Spleen (tissue), 11 donors: ENCODE data around the gene SMG6. TPM values are rescaled to one million over a fixed set of nuclear protein-coding genes. Genes with fewer than 3 reads are reported as not detected.

Experiments
- DNase-seq: peaks from one replicate; pipeline ENCODE4 v3.0.0-alpha.2; 2020
- H3K27ac ChIP-seq, 8 donors: fragments of 200-600 bp; sonication (generic) in 7 of 8; 1 replicate in 4 of 8; 2 replicates in 4 of 8; pipeline versions ENCODE4 v1.5.0 to v1.8.0; 2016 to 2021; ENCODE audit warnings: inconsistent platforms in 4 of 8, mild to moderate bottlenecking in 4 of 8, moderate library complexity in 1 of 8
- H3K27me3 ChIP-seq, 7 donors: fragments of 200-600 bp; sonication (generic) in 6 of 7; replicated peaks in 1 of 7; 1 replicate in 4 of 7; 2 replicates in 3 of 7; pipeline versions ENCODE4 v1.5.0 to v1.8.0; 2016 to 2021; ENCODE audit warnings: inconsistent platforms in 3 of 7, mild to moderate bottlenecking in 1 of 7
- H3K36me3 ChIP-seq, 6 donors: fragments of 200-600 bp; sonication (generic) in 5 of 6; 1 replicate in 4 of 6; 2 replicates in 2 of 6; pipeline versions ENCODE4 v1.5.0 to v1.8.0; 2016 to 2021; ENCODE audit warnings: inconsistent platforms in 2 of 6
- H3K4me1 ChIP-seq, 6 donors: fragments of 200-600 bp; sonication (generic) in 5 of 6; 1 replicate in 3 of 6; 2 replicates in 3 of 6; pipeline versions ENCODE4 v1.5.0 to v1.8.0; 2016 to 2021; ENCODE audit warnings: inconsistent platforms in 3 of 6
- H3K4me3 ChIP-seq, 8 donors: fragments of 200-600 bp; sonication (generic) in 7 of 8; 1 replicate in 4 of 8; 2 replicates in 4 of 8; pipeline versions ENCODE4 v1.5.0 to v1.8.0; 2016 to 2021; ENCODE audit warnings: inconsistent platforms in 4 of 8, mild to moderate bottlenecking in 4 of 8, moderate library complexity in 2 of 8
- H3K9me3 ChIP-seq, 8 donors: fragments of 200-600 bp; sonication (generic) in 7 of 8; 1 replicate in 4 of 8; 2 replicates in 4 of 8; pipeline versions ENCODE4 v1.5.0 to v1.8.0; 2016 to 2021; ENCODE audit warnings: inconsistent platforms in 4 of 8
- CTCF ChIP-seq, 11 experiments: fragments of 200-600 bp in 7 of 11; fragments of 450-650 bp in 4 of 11; sonication (generic) in 4 of 11; IDR thresholded peaks in 8 of 11; conservative IDR thresholded peaks in 3 of 11; 1 replicate in 7 of 11; 2 replicates in 4 of 11; pipeline versions ENCODE4 v1.4.0 to v1.8.0; 2016 to 2021; ENCODE audit warnings: antibody characterized with exemption in 11 of 11, inconsistent platforms in 4 of 11, mild to moderate bottlenecking in 1 of 11
- POLR2A ChIP-seq, 3 donors: fragments of 450-650 bp; IDR thresholded peaks; one replicate each; pipeline ENCODE4 v1.5.1; 2017; ENCODE audit warnings: antibody characterized with exemption in 3 of 3, mild to moderate bottlenecking in 1 of 3
- POLR2AphosphoS5 ChIP-seq, 3 donors: sonication (generic); formaldehyde crosslinking; IDR thresholded peaks; one replicate each; pipeline ENCODE4 v1.5.1; 2017; ENCODE audit warnings: antibody characterized with exemption in 3 of 3
- WGBS, 5 donors: extraction: QIAGEN DNeasy Blood & Tissue Kit in 3 of 5; methylation state at CpG; one replicate each; pipeline versions ENCODE4 v1.1.5 to v1.1.7; 2013 to 2018; 5-methylcytosine and 5-hydroxymethylcytosine counted together
- intact Hi-C: fragments of 100-400 bp; cut with DNase I; formaldehyde crosslinking; loops from one replicate; pipeline ENCODE4 v1.15.0; 2023; ENCODE audit warnings: low total_unique reads
- polyA plus RNA-seq, 3 donors: library from polyadenylated mRNA; stranded (reverse); fragments of 200-250 nt; gene quantifications; one replicate each; pipeline ENCODE4 v1.2.1, GENCODE V29; 2013
- total RNA-seq, 7 donors: library from RNA; depleted of rRNA in 3 of 7; stranded (reverse); fragments of >200 nt in 3 of 7; fragmentation: NEBNext Ultra II Directional in 4 of 7; extraction: Animal tissue kit (Norgen Biotek cat#: 25700) in 4 of 7; gene quantifications; one replicate each; pipeline versions ENCODE4 v1.1.0 to v1.2.1, GENCODE V29; 2016 to 2021
- donor health status: healthy with polysubstance abuse.
- donor health status: DM: no; HTN: no; CAD: no; lungs with moderate emphysema.
- donor health status: DM: no; HTN: no; CAD: no.
- donor health status: Bipolar disorder and iron deficiency.
- donor health status: healthy.
- donor health status: DM: no; HTN: no; CAD: no.
- donor health status: DM: yes; HTN: yes; CAD: no.

Gene SMG6
- total and polyA plus RNA-seq, 10 donors = 9.7 to 44.2 (median 28.0) TPM

DNA sequence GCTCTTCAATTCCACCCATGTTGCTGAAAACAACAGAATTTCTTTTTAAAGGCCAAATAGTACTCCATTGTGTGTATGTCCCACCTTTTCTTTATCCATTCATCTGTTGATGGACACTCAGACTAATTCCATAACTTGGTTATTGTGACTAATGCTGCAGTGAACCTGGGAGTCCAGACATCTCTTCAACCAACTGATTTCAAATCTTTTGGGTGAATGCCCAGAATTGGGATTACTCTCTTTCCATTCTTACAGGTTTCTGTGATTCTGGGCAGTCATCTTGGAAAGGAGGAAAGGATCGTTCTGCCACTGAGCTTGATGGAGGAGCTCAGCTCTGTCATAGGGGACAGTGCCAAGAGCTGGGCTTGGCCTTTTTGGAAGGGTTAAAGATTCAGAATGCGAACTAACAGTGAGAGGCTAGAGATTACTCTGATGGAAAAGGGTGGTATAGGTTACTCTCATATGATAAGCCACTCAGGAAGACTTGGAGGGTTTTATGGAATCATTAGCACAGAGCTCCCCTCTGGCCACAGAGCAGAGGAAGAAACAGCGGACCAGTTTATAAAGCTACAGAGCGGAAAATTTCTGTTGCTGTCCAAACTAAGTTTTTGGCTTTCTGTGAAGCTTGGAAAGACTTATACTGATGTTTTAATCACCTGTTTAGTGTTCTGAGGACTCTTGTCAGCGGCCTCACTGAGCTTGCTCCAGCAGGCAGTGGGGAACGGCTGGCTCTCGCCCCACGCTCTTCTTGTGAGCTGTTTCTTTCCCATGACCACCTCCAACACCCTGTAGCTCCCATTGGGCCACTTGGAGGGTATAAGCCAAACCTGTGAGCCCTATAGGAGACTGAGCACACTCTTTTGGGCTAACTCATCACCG is 200.4 kb downstream of the SMG6 start:
- no peak for DNase-seq
- no peak overlapping the region for H3K27ac ChIP-seq

GRCh38 chr17:2101448-2102257 is 201.9 kb downstream of the SMG6 start:
- 27 to 54% (median 37%) methylated on average over 14 to 15 of the region's 15 CpGs for WGBS, 5 donors
- no peaks in the 10 kb centered on the region for H3K9me3 ChIP-seq
- intact Hi-C loops = no loop called here
- TF ChIP-seq POLR2A (IDR thresholded peaks at IDR 0.05) (no peak), POLR2AphosphoS5 (IDR thresholded peaks at IDR 0.05) (no peak), CTCF (IDR thresholded peaks at IDR 0.05 in 8 of 11, conservative IDR thresholded peaks at IDR 0.05 in 3 of 11) (no peak)
- no peak overlapping the region for H3K4me3 ChIP-seq
- no peaks in the 10 kb centered on the region for H3K27me3 ChIP-seq
- peaks cover 0 to 37% (median 18%) of the 10 kb centered on the region in 6 donors for H3K4me1 ChIP-seq
- H3K27ac ChIP-seq = peak overlapping the region in 3 of 8 donors; percentile 30 to 43 (median 36)
- no peak for DNase-seq
- H3K36me3 ChIP-seq = peaks cover 0 to 8% (median 0%) of the 10 kb centered on the region in 6 donors

More for the DNA sequence above, 200.4 kb downstream of the SMG6 start:
- Histone ChIP-seq H3K4me3 (no peak overlapping the region), H3K36me3 (peaks cover 0 to 8% (median 0%) of the 10 kb centered on the region in 6 donors), H3K9me3 (no peaks in the 10 kb centered on the region), H3K27me3 (no peaks in the 10 kb centered on the region), H3K4me1 (peaks cover 0 to 49% (median 22%) of the 10 kb centered on the region in 6 donors)
- TF ChIP-seq POLR2A (IDR thresholded peaks at IDR 0.05) (no peak), POLR2AphosphoS5 (IDR thresholded peaks at IDR 0.05) (no peak), CTCF (IDR thresholded peaks at IDR 0.05 in 8 of 11, conservative IDR thresholded peaks at IDR 0.05 in 3 of 11) (no peak)
- intact Hi-C loops = no loop called here
- WGBS, 5 donors = 95 to 96% (median 95%) methylated on average over 9 of the region's 9 CpGs

DNA sequence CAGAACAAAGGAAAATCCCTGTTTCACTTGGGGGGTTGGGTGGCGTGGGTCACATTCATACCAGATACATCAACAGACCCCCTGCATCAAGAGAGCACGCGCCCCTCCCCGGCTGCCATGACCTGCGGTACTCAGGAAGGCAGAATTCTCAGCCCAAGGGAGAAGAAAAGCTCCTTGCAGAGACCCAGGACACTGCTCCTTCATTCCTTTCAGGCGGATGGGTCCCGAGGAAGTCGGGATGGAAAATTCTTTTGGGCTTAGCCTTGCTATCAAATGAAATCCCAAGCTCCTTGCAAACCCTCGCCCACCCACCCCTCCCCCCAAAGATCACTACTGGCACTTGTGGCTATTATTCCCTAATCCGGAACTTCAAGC is 208.1 kb downstream of the SMG6 start:
- H3K36me3 ChIP-seq = peaks cover 0 to 18% (median 0%) of the 10 kb centered on the region in 6 donors
- no peaks in the 10 kb centered on the region for H3K27me3 ChIP-seq
- TF ChIP-seq POLR2AphosphoS5 (IDR thresholded peaks at IDR 0.05) (no peak), CTCF (IDR thresholded peaks at IDR 0.05 in 8 of 11, conservative IDR thresholded peaks at IDR 0.05 in 3 of 11) (no peak), POLR2A (IDR thresholded peaks at IDR 0.05) (no peak)
- intact Hi-C loops = no loop called here
- H3K4me1 ChIP-seq = peaks cover 9 to 43% (median 18%) of the 10 kb centered on the region in 6 donors
- no peaks in the 10 kb centered on the region for H3K9me3 ChIP-seq
- 92 to 99% (median 95%) methylated on average over 10 of the region's 10 CpGs for WGBS, 5 donors
- peak; percentile 12 for DNase-seq
- peak overlapping the region in 3 of 8 donors; percentile 0 to 43 (median 33) for H3K27ac ChIP-seq
- no peak overlapping the region for H3K4me3 ChIP-seq
